Measurements from ENCODE around the gene FAIM2. TPM values are rescaled to one million over a fixed set of nuclear protein-coding genes. Genes with fewer than 3 reads are reported as not detected.

FAIM2 gene
- total and polyA plus RNA-seq, 10 of the 15 experiments (the other 5 are each of a cell fraction or from before 2014, with no cell fraction given), result not detected

DNA sequence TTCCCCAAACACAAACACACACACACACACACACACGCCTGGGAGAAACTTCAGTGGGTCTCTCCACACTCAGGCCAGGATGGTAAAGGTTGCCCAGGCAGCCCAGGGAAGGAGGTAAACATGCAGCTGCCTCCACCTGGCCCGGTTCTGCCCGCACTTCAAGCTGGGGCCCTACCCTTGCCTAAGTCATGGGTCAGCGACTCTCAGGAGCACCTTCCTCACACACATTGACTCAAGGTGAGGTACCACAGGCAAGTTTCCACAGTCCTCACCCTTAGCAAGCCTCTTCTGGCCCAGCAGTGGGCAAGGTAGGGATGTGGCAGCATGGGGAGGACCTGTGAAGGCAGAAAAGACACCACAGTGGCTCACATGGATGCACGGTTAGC is 14.1 kb upstream of the FAIM2 start (continued):
- TF ChIP-seq SMARCA5 (IDR thresholded peaks at IDR 0.05) (no peak), RAD21 (IDR thresholded peaks at IDR 0.05; ENCODE audit: insufficient read depth, low read depth, low read length) (no peak), CBX5 (IDR thresholded peaks at IDR 0.05; ENCODE audit: low read depth) (no peak), RAD51 (IDR thresholded peaks at IDR 0.05) (no peak)
- TF ChIP-seq, protein P1, sequence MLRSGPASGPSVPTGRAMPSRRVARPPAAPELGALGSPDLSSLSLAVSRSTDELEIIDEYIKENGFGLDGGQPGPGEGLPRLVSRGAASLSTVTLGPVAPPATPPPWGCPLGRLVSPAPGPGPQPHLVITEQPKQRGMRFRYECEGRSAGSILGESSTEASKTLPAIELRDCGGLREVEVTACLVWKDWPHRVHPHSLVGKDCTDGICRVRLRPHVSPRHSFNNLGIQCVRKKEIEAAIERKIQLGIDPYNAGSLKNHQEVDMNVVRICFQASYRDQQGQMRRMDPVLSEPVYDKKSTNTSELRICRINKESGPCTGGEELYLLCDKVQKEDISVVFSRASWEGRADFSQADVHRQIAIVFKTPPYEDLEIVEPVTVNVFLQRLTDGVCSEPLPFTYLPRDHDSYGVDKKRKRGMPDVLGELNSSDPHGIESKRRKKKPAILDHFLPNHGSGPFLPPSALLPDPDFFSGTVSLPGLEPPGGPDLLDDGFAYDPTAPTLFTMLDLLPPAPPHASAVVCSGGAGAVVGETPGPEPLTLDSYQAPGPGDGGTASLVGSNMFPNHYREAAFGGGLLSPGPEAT (IDR thresholded peaks at IDR 0.05; ENCODE audit: low read depth), result no peak

DNA sequence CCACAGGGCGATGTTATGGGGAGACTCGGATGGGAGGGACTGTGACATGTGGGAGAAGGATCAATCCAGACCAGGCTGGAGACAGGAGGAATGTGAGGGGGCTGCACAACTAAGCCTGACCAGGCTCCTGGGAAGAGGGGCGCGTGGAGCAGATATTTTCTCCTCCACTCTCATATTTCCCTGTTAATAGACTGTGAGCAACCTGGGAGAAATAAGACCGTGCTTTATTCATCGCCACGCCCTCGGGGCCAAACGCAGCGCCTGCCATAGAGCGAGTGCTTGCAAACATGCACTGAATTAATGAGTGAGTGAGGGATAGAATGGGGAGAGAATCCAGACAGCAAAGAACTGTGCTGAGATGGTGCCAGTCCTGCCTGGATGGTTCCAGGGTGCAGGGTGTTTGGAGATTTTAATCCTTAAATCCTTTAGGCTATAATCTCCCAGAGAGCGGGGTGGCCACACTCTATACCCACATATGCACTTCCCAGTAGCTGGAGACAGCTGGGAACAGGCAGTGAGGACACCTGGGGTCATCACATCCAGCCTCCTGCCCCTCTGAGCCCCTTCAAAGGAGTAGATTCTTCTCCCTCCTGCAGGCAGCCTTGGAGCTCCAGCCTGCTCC is 13.6 kb upstream of the FAIM2 start:
- DNase-seq (ENCODE audit: low read depth, low spot score) (no peak), FAIRE-seq (no peak), ATAC-seq (no peak)
- intact Hi-C loops (cut with micrococcal nuclease; ENCODE audit: unreplicated experiment) (no loop called here), in situ Hi-C loops (cut with MboI) (no loop called here)
- Histone ChIP-seq H3K36me3 (ENCODE audit: control insufficient read depth in 2 of 2, insufficient read depth in 2 of 2, low read length in 1 of 2) (no peaks in the 10 kb centered on the region), H3K4me2 (ENCODE audit: control insufficient read depth, insufficient read depth) (no peak overlapping the region), H4K20me1 (ENCODE audit: control insufficient read depth, insufficient read depth) (no peaks in the 10 kb centered on the region), H3K27ac (ENCODE audit: control insufficient read depth, insufficient read depth) (no peak overlapping the region), H3K4me3 (no peak overlapping the region), H3K9me3 (replicated peaks; ENCODE audit: control insufficient read depth, insufficient read depth, low read length) (no peaks in the 10 kb centered on the region), H3K27me3 (replicated peaks in 1 of 2; ENCODE audit: control insufficient read depth in 2 of 2, insufficient read depth in 2 of 2, low read length in 1 of 2) (peaks cover 0 to 2% of the 10 kb centered on the region in 2 experiments; a peak in 2 of 4 replicates), H3K9ac (ENCODE audit: control insufficient read depth, insufficient read depth, low read length) (no peak overlapping the region), H3K79me2 (ENCODE audit: control insufficient read depth, insufficient read depth, low read length) (no peaks in the 10 kb centered on the region), H3K4me1 (ENCODE audit: control insufficient read depth, insufficient read depth, low read length) (no peaks in the 10 kb centered on the region), H2AFZ (ENCODE audit: control insufficient read depth, low read depth, low read length) (no peak overlapping the region)
- no TSS peak for BruUV-seq (replicated peaks)
- POLR2A ChIA-PET, result no interaction called here
- SMC1A ChIA-PET (ENCODE audit: uncharacterized antibody, unreplicated experiment), result interaction anchor here (0.6 kb wide), 1 partner anchor 557 kb away, joined by 4 read pairs; no protein-coding TSS in a partner anchor
- RAD21 ChIA-PET (ENCODE audit: unreplicated experiment), result no interaction called here
- 36% methylated on average over 12 of the region's 12 CpGs for WGBS (ENCODE audit: insufficient coverage, insufficient replicate concordance, low lambda C conversion rate, missing lambda C conversion rate)
- CTCF ChIA-PET, result interaction anchor here (1.4 kb wide), 1 partner anchor 50 kb away, joined by 3 read pairs; no protein-coding TSS in a partner anchor
- TF ChIP-seq MEF2A (IDR thresholded peaks at IDR 0.05; ENCODE audit: insufficient read depth, low read depth, low read length) (no peak), POU2F2 (IDR thresholded peaks at IDR 0.05; ENCODE audit: borderline replicate concordance, low read depth, low read length) (no peak), FOXK2 (IDR thresholded peaks at IDR 0.05) (no peak), SPI1 (IDR thresholded peaks at IDR 0.05; ENCODE audit: borderline replicate concordance, insufficient read depth, low read depth, low read length) (no peak), RFX5 (IDR thresholded peaks at IDR 0.05; ENCODE audit: low read depth, low read length) (no peak), RCOR1 (conservative IDR thresholded peaks at IDR 0.05; ENCODE audit: low read depth, low read length) (no peak), CREM (IDR thresholded peaks at IDR 0.05; ENCODE audit: low read depth) (no peak), ESRRA (IDR thresholded peaks at IDR 0.05; ENCODE audit: low read length) (no peak), SMARCA5 (IDR thresholded peaks at IDR 0.05) (no peak)
- TF ChIP-seq, protein P2, sequence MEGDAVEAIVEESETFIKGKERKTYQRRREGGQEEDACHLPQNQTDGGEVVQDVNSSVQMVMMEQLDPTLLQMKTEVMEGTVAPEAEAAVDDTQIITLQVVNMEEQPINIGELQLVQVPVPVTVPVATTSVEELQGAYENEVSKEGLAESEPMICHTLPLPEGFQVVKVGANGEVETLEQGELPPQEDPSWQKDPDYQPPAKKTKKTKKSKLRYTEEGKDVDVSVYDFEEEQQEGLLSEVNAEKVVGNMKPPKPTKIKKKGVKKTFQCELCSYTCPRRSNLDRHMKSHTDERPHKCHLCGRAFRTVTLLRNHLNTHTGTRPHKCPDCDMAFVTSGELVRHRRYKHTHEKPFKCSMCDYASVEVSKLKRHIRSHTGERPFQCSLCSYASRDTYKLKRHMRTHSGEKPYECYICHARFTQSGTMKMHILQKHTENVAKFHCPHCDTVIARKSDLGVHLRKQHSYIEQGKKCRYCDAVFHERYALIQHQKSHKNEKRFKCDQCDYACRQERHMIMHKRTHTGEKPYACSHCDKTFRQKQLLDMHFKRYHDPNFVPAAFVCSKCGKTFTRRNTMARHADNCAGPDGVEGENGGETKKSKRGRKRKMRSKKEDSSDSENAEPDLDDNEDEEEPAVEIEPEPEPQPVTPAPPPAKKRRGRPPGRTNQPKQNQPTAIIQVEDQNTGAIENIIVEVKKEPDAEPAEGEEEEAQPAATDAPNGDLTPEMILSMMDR (IDR thresholded peaks at IDR 0.05 in 2 of 3, conservative IDR thresholded peaks at IDR 0.05 in 1 of 3; ENCODE audit: control insufficient read depth in 2 of 3, extremely low read depth in 1 of 3, insufficient read depth in 1 of 3, low read depth in 3 of 3, low read length in 3 of 3), result no peak
- TF ChIP-seq, protein P3, sequence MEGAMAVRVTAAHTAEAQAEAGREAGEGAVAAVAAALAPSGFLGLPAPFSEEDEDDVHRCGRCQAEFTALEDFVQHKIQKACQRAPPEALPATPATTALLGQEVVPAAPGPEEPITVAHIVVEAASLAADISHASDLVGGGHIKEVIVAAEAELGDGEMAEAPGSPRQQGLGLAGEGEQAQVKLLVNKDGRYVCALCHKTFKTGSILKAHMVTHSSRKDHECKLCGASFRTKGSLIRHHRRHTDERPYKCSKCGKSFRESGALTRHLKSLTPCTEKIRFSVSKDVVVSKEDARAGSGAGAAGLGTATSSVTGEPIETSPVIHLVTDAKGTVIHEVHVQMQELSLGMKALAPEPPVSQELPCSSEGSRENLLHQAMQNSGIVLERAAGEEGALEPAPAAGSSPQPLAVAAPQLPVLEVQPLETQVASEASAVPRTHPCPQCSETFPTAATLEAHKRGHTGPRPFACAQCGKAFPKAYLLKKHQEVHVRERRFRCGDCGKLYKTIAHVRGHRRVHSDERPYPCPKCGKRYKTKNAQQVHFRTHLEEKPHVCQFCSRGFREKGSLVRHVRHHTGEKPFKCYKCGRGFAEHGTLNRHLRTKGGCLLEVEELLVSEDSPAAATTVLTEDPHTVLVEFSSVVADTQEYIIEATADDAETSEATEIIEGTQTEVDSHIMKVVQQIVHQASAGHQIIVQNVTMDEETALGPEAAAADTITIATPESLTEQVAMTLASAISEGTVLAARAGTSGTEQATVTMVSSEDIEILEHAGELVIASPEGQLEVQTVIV (IDR thresholded peaks at IDR 0.05; ENCODE audit: borderline replicate concordance, partially characterized antibody), result no peak
- TF ChIP-seq, protein P4, sequence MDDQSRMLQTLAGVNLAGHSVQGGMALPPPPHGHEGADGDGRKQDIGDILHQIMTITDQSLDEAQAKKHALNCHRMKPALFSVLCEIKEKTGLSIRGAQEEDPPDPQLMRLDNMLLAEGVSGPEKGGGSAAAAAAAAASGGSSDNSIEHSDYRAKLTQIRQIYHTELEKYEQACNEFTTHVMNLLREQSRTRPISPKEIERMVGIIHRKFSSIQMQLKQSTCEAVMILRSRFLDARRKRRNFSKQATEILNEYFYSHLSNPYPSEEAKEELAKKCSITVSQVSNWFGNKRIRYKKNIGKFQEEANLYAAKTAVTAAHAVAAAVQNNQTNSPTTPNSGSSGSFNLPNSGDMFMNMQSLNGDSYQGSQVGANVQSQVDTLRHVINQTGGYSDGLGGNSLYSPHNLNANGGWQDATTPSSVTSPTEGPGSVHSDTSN (IDR thresholded peaks at IDR 0.05; ENCODE audit: insufficient replicate concordance, low read depth, low read length), result no peak

All from GM12878 (cell line).